22Rv1 (cell line): ENCODE data around the gene ZNF761.
"Not testable (repeated sequence)": the region's sequence is repeated elsewhere in the genome, so short reads cannot be mapped to it uniquely, and the experiment has no call there.

ENCODE experiments used
- ZFX ChIP-seq: fragments of 450-650 bp; IDR thresholded peaks from 2 replicates; pipeline ENCODE4 v1.6.1; 2017; ENCODE audit warnings: antibody characterized with exemption, borderline replicate concordance
- TF ChIP-seq, protein P1 (sequence below): fragments of 450-650 bp; IDR thresholded peaks from 2 replicates; pipeline ENCODE4 v1.5.1; 2017; ENCODE audit warnings: mild to moderate bottlenecking

- TF ChIP-seq, protein P1, sequence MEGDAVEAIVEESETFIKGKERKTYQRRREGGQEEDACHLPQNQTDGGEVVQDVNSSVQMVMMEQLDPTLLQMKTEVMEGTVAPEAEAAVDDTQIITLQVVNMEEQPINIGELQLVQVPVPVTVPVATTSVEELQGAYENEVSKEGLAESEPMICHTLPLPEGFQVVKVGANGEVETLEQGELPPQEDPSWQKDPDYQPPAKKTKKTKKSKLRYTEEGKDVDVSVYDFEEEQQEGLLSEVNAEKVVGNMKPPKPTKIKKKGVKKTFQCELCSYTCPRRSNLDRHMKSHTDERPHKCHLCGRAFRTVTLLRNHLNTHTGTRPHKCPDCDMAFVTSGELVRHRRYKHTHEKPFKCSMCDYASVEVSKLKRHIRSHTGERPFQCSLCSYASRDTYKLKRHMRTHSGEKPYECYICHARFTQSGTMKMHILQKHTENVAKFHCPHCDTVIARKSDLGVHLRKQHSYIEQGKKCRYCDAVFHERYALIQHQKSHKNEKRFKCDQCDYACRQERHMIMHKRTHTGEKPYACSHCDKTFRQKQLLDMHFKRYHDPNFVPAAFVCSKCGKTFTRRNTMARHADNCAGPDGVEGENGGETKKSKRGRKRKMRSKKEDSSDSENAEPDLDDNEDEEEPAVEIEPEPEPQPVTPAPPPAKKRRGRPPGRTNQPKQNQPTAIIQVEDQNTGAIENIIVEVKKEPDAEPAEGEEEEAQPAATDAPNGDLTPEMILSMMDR, result not testable (repeated sequence)
- not testable (repeated sequence) for TF ChIP-seq ZFX
Observed at GRCh38 chr19:53475470-53475869, 43.7 kb downstream of the ZNF761 start.
